ENCODE results near the gene PTPRM. TPM values are rescaled to one million over a fixed set of nuclear protein-coding genes. Genes with fewer than 3 reads are reported as not detected.

The PTPRM gene
- total RNA-seq, 1 experiment from 2014 or later, result 14.5 TPM

DNA sequence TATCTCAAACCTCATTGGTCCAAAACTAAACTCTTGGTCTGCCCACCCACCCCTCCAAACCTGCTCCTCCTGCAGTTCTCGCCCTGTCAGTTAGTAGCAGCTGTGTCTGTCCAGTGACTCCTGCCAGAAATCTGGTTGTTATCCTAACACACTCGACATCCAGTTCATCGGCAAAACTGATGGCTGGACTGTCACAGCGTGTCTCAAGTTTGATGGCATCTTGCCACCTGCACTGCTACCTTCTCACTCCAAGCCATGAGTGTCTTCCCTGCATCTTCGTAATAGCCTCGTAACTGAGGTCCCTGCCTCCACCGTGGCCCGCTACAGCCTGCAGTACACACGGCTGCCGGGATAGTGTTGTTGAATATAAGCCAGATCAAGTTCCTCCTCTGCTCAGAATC is 572.0 kb downstream of the PTPRM start:
- H3K4me3 ChIP-seq (replicated peaks in 1 of 2; ENCODE audit: low read depth in 1 of 2, low read length in 2 of 2), result no peak overlapping the region
- no peaks in the 10 kb centered on the region for H3K9me2 ChIP-seq (ENCODE audit: insufficient read depth)
- H3K9me3 ChIP-seq (ENCODE audit: control insufficient read depth in 1 of 2, insufficient read depth in 1 of 2, low read depth in 1 of 2, low read length in 2 of 2), result no peaks in the 10 kb centered on the region
- no peak overlapping the region for H3K27ac ChIP-seq (ENCODE audit: low read depth, low read length)
- H2AFZ ChIP-seq (ENCODE audit: low read depth, low read length, poor library complexity, severe bottlenecking), result no peak overlapping the region
- no peaks in the 10 kb centered on the region for H4K20me1 ChIP-seq (ENCODE audit: insufficient read depth)
- POLR2A ChIA-PET, result no interaction called here
- H3K36me3 ChIP-seq (ENCODE audit: control insufficient read depth in 1 of 2, insufficient read depth in 2 of 2, low read length in 2 of 2), result no peaks in the 10 kb centered on the region
- ATAC-seq, result no peak
- no peak for DNase-seq (ENCODE audit: low read depth, low spot score)
- no TSS peak for BruUV-seq (replicated peaks)
- H3K9ac ChIP-seq (ENCODE audit: low read length), result no peak overlapping the region
- RAD21 ChIA-PET (ENCODE audit: low non-redundant PET in 1 of 2, low total read pairs in 2 of 2, uncharacterized antibody in 2 of 2, unreplicated experiment in 2 of 2), result no interaction called here
- H3K27me3 ChIP-seq (ENCODE audit: insufficient read depth, low read length), result no peaks in the 10 kb centered on the region
- TF ChIP-seq SRF (IDR thresholded peaks at IDR 0.05; ENCODE audit: low read depth), result no peak
- TF ChIP-seq, protein P1, sequence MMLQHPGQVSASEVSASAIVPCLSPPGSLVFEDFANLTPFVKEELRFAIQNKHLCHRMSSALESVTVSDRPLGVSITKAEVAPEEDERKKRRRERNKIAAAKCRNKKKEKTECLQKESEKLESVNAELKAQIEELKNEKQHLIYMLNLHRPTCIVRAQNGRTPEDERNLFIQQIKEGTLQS (IDR thresholded peaks at IDR 0.05), result no peak
- TF ChIP-seq, protein P2, sequence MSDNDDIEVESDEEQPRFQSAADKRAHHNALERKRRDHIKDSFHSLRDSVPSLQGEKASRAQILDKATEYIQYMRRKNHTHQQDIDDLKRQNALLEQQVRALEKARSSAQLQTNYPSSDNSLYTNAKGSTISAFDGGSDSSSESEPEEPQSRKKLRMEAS (IDR thresholded peaks at IDR 0.05), result no peak
- TF ChIP-seq POLR2AphosphoS5 (IDR thresholded peaks at IDR 0.05; ENCODE audit: low read depth, low read length), result no peak
- TF ChIP-seq CEBPB (IDR thresholded peaks at IDR 0.05; ENCODE audit: low read depth), result no peak
- no peak for TF ChIP-seq EZH2 (IDR thresholded peaks at IDR 0.05)
- peaks cover 0 to 9% of the 10 kb centered on the region in 2 experiments; a peak in 2 of 4 replicates for H3K4me1 ChIP-seq (ENCODE audit: control insufficient read depth in 1 of 2, insufficient read depth in 2 of 2, low read length in 2 of 2)
- intact Hi-C loops (cut with micrococcal nuclease), result no loop called here
- H3K79me2 ChIP-seq (ENCODE audit: insufficient read depth, low read length), result no peaks in the 10 kb centered on the region
- no peak overlapping the region for H3K4me2 ChIP-seq (ENCODE audit: low read length)
- CTCF ChIA-PET, result no interaction called here

DNA sequence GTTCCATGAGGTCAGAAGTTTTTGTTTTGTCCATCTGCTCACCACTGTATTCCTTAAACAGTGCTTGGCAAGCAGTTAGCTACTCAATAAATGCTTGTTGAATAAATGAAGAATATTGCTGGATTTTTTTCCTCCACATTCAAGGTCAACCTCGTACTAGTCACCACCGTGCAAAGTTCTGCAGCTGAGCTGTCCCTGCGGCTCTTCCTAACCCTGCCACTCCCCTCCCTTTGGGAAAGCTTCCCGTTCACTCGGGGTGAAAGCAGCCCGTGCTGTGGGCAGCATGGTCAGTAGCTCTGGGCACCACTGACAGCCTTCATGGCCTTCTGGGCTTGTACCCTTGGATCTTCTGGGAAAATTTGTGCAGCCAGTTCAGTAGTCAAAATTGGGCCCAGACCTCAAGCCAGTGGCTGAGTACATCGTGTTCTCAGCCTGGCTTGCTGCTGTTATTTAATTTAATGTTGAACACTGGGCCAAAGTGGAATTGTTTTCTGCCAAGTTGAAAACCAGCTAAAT is 572.8 kb downstream of the PTPRM start:
- ATAC-seq (no peak), DNase-seq (ENCODE audit: low read depth, low spot score) (no peak)
- Histone ChIP-seq H3K36me3 (ENCODE audit: control insufficient read depth in 1 of 2, insufficient read depth in 2 of 2, low read length in 2 of 2) (no peaks in the 10 kb centered on the region), H3K4me1 (ENCODE audit: control insufficient read depth in 1 of 2, insufficient read depth in 2 of 2, low read length in 2 of 2) (peaks cover 0 to 9% of the 10 kb centered on the region in 2 experiments; a peak in 2 of 4 replicates), H3K4me3 (replicated peaks in 1 of 2; ENCODE audit: low read depth in 1 of 2, low read length in 2 of 2) (no peak overlapping the region), H3K27me3 (ENCODE audit: insufficient read depth, low read length) (no peaks in the 10 kb centered on the region), H3K9me2 (ENCODE audit: insufficient read depth) (no peaks in the 10 kb centered on the region), H3K9ac (ENCODE audit: low read length) (no peak overlapping the region), H2AFZ (ENCODE audit: low read depth, low read length, poor library complexity, severe bottlenecking) (no peak overlapping the region), H3K9me3 (ENCODE audit: control insufficient read depth in 1 of 2, insufficient read depth in 1 of 2, low read depth in 1 of 2, low read length in 2 of 2) (no peaks in the 10 kb centered on the region), H3K27ac (ENCODE audit: low read depth, low read length) (no peak overlapping the region), H3K79me2 (ENCODE audit: insufficient read depth, low read length) (no peaks in the 10 kb centered on the region), H3K4me2 (ENCODE audit: low read length) (no peak overlapping the region), H4K20me1 (ENCODE audit: insufficient read depth) (no peaks in the 10 kb centered on the region)
- TF ChIP-seq SP1 (IDR thresholded peaks at IDR 0.05; ENCODE audit: low read depth) (no peak), EZH2phosphoT487 (IDR thresholded peaks at IDR 0.05; ENCODE audit: borderline replicate concordance) (no peak), EZH2 (IDR thresholded peaks at IDR 0.05) (no peak), RAD21 (IDR thresholded peaks at IDR 0.05; ENCODE audit: low read depth) (no peak), POLR2AphosphoS5 (IDR thresholded peaks at IDR 0.05; ENCODE audit: low read depth, low read length) (no peak), CEBPB (IDR thresholded peaks at IDR 0.05; ENCODE audit: low read depth) (no peak), FOSL1 (IDR thresholded peaks at IDR 0.05; ENCODE audit: low read depth) (no peak), CBX3 (IDR thresholded peaks at IDR 0.05; ENCODE audit: low read depth) (no peak)
- TF ChIP-seq, protein P3, sequence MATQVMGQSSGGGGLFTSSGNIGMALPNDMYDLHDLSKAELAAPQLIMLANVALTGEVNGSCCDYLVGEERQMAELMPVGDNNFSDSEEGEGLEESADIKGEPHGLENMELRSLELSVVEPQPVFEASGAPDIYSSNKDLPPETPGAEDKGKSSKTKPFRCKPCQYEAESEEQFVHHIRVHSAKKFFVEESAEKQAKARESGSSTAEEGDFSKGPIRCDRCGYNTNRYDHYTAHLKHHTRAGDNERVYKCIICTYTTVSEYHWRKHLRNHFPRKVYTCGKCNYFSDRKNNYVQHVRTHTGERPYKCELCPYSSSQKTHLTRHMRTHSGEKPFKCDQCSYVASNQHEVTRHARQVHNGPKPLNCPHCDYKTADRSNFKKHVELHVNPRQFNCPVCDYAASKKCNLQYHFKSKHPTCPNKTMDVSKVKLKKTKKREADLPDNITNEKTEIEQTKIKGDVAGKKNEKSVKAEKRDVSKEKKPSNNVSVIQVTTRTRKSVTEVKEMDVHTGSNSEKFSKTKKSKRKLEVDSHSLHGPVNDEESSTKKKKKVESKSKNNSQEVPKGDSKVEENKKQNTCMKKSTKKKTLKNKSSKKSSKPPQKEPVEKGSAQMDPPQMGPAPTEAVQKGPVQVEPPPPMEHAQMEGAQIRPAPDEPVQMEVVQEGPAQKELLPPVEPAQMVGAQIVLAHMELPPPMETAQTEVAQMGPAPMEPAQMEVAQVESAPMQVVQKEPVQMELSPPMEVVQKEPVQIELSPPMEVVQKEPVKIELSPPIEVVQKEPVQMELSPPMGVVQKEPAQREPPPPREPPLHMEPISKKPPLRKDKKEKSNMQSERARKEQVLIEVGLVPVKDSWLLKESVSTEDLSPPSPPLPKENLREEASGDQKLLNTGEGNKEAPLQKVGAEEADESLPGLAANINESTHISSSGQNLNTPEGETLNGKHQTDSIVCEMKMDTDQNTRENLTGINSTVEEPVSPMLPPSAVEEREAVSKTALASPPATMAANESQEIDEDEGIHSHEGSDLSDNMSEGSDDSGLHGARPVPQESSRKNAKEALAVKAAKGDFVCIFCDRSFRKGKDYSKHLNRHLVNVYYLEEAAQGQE (IDR thresholded peaks at IDR 0.05; ENCODE audit: low read depth), result no peak
- TF ChIP-seq, protein P1 (IDR thresholded peaks at IDR 0.05), result no peak
- intact Hi-C loops (cut with micrococcal nuclease), result no loop called here
- BruUV-seq (replicated peaks), result no TSS peak
- ChIA-PET RAD21 (ENCODE audit: low non-redundant PET in 1 of 2, low total read pairs in 2 of 2, uncharacterized antibody in 2 of 2, unreplicated experiment in 2 of 2) (no interaction called here), CTCF (no interaction called here), POLR2A (no interaction called here)

Measured in HCT116 (cell line).